Loucy (cell line): ENCODE measurements around the gene MAGEH1.

Source experiments
- EZH2phosphoT487 ChIP-seq: fragments of 200-600 bp; IDR thresholded peaks from 2 replicates; pipeline ENCODE4 v1.6.1; 2018; ENCODE audit warnings: antibody characterized with exemption, mild to moderate bottlenecking, moderate library complexity, borderline replicate concordance
- TF ChIP-seq, protein P1 (sequence below): fragments of 200-600 bp; sonication (generic); conservative IDR thresholded peaks from 2 replicates; pipeline ENCODE4 v1.5.1; 2014; ENCODE audit warnings: mild to moderate bottlenecking, antibody characterized with exemption, low read length

DNA sequence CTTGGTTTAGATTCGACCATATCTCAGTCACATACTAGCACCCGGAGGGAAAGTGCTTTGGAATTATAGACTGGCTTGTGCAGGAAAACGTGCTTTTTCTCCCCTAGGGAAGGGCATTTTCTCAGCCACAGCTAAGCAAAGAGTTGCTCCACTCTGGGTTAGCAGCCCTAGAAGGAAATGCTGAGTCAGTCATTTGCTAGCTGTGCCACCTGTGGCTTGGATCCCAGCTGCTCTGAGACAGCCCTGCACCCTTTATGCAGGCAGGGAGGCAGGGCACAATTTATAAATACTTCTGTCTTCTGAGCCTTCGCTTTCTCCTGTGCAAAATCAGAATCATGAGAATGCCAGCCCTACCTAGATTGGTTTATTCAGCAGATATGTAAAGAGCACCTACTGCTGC lies 39.0 kb downstream of the MAGEH1 start:
- no peak for TF ChIP-seq EZH2phosphoT487
- TF ChIP-seq, protein P1, sequence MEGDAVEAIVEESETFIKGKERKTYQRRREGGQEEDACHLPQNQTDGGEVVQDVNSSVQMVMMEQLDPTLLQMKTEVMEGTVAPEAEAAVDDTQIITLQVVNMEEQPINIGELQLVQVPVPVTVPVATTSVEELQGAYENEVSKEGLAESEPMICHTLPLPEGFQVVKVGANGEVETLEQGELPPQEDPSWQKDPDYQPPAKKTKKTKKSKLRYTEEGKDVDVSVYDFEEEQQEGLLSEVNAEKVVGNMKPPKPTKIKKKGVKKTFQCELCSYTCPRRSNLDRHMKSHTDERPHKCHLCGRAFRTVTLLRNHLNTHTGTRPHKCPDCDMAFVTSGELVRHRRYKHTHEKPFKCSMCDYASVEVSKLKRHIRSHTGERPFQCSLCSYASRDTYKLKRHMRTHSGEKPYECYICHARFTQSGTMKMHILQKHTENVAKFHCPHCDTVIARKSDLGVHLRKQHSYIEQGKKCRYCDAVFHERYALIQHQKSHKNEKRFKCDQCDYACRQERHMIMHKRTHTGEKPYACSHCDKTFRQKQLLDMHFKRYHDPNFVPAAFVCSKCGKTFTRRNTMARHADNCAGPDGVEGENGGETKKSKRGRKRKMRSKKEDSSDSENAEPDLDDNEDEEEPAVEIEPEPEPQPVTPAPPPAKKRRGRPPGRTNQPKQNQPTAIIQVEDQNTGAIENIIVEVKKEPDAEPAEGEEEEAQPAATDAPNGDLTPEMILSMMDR, result no peak
